A673 (cell line): ENCODE measurements around the gene FAXC. TPM values are rescaled to one million over a fixed set of nuclear protein-coding genes. Genes with fewer than 3 reads are reported as not detected.
A peak's percentile ranks its signal among the peaks of the same experiment; 100 is the strongest.

Experiments
- BruUV-seq: library from RNA; stranded (reverse); fragments of 400-500 nt; replicated peaks from 2 replicates; lab custom pipeline; 2021; lab: Mats Ljungman, UMichigan
- CTCF ChIA-PET: fragments of 300-600 bp; sonication (Branson Sonifier 250); formaldehyde crosslinking; loops from one replicate; lab custom pipeline; 2022; ENCODE audit warnings: antibody characterized with exemption; lab: Charles Lee
- POLR2A ChIA-PET: fragments of 300-600 bp; sonication (Branson Sonifier 250); formaldehyde crosslinking; loops from one replicate; lab custom pipeline; 2022; ENCODE audit warnings: antibody characterized with exemption; ENCODE audit not compliant: low non-redundant PET; lab: Charles Lee
- DNase-seq: peaks from one replicate; pipeline ENCODE4 v3.0.0-alpha.2; 2015; ENCODE audit warnings: low spot score
- H3K27ac ChIP-seq: fragments of 200-600 bp; sonication (generic); 2 replicates; pipeline ENCODE4 v1.5.1; 2016; ENCODE audit warnings: mixed run types, low read depth, mild to moderate bottlenecking, mixed read lengths, antibody characterized with exemption, low read length; ENCODE audit not compliant: poor library complexity, severe bottlenecking
- H3K27me3 ChIP-seq: fragments of 200-600 bp; sonication (generic); replicated peaks from 2 replicates; pipeline ENCODE4 v1.6.1; 2017; ENCODE audit warnings: mixed run types, low read depth, mild to moderate bottlenecking, mixed read lengths, antibody characterized with exemption, low read length; ENCODE audit not compliant: insufficient read depth, poor library complexity
- H3K36me3 ChIP-seq: fragments of 200-600 bp; sonication (generic); 2 replicates; pipeline ENCODE4 v1.6.1; 2016; ENCODE audit warnings: mixed run types, mild to moderate bottlenecking, mixed read lengths, antibody characterized with exemption, low read length; ENCODE audit not compliant: insufficient read depth, poor library complexity, severe bottlenecking
- H3K4me1 ChIP-seq: fragments of 200-600 bp; sonication (generic); 2 replicates; pipeline ENCODE4 v1.6.1; 2017; ENCODE audit warnings: mixed run types, mild to moderate bottlenecking, mixed read lengths, antibody characterized with exemption, low read length; ENCODE audit not compliant: insufficient read depth, poor library complexity, severe bottlenecking
- H3K4me3 ChIP-seq: fragments of 200-600 bp; sonication (generic); 2 replicates; pipeline ENCODE4 v1.5.1; 2016; ENCODE audit warnings: low read depth, mixed run types, mild to moderate bottlenecking, mixed read lengths, low read length; ENCODE audit not compliant: poor library complexity, severe bottlenecking
- H3K9me3 ChIP-seq: fragments of 200-600 bp; sonication (generic); 2 replicates; pipeline ENCODE4 v1.6.1; 2016; ENCODE audit warnings: mixed run types, low read depth, mild to moderate bottlenecking, mixed read lengths, antibody characterized with exemption, low read length; ENCODE audit not compliant: poor library complexity, severe bottlenecking
- CTCF ChIP-seq: fragments of 300-800, 200-600 bp; sonication (generic); conservative IDR thresholded peaks from 2 replicates; pipeline ENCODE4 v1.5.1; 2017; ENCODE audit warnings: low read depth, mild to moderate bottlenecking, antibody characterized with exemption, low read length, moderate library complexity, mixed read lengths
- EZH2 ChIP-seq: fragments of 200-600 bp; sonication (generic); IDR thresholded peaks from 2 replicates; pipeline ENCODE4 v1.6.1; 2017; ENCODE audit warnings: borderline replicate concordance, low read depth, mild to moderate bottlenecking, mixed read lengths, antibody characterized with exemption, low read length; ENCODE audit not compliant: poor library complexity, severe bottlenecking
- intact Hi-C: fragments of 100-400 bp; cut with micrococcal nuclease; formaldehyde crosslinking; loops from one replicate; pipeline ENCODE4 v1.10.0; 2022; ENCODE audit not compliant: unreplicated experiment
- total RNA-seq: library from RNA; stranded (reverse); gene quantifications from 2 replicates; pipeline ENCODE4 v1.2.3, GENCODE V29; 2021

Gene FAXC
- total RNA-seq, 1 experiment from 2014 or later = 6.2 TPM

- no peak for TF ChIP-seq EZH2
- peak; percentile 86 for TF ChIP-seq CTCF
- Histone ChIP-seq H3K27me3 (no peaks in the 10 kb centered on the region), H3K36me3 (no peaks in the 10 kb centered on the region), H3K9me3 (no peaks in the 10 kb centered on the region), H3K4me1 (no peaks in the 10 kb centered on the region), H3K27ac (no peak overlapping the region), H3K4me3 (no peak overlapping the region)
- intact Hi-C loops = loop anchor here (5.0 to 10.0 kb wide), 3 partner anchors 62 to 492 kb away; partner anchors contain the start of genes COQ3 and PNISR
- no TSS peak for BruUV-seq
- POLR2A ChIA-PET = no interaction called here
- CTCF ChIA-PET = interaction anchor here (0.6 to 1.0 kb wide), 5 partner anchors 8 to 994 kb away, joined by 3 to 8 read pairs (median 5); no protein-coding TSS in a partner anchor
- peak; percentile 80 for DNase-seq
These were observed 19.3 kb downstream of the FAXC start for GRCh38 chr6:99330159-99330558.

- BruUV-seq = no TSS peak
- ChIA-PET POLR2A (no interaction called here), CTCF (no interaction called here)
- no peak for TF ChIP-seq CTCF
- intact Hi-C loops = no loop called here
- Histone ChIP-seq H3K4me3 (no peak overlapping the region), H3K4me1 (no peaks in the 10 kb centered on the region), H3K27me3 (no peaks in the 10 kb centered on the region), H3K27ac (no peak overlapping the region), H3K9me3 (no peaks in the 10 kb centered on the region), H3K36me3 (no peaks in the 10 kb centered on the region)
- no peak for DNase-seq
These were observed 24.5 kb downstream of the FAXC start for GRCh38 chr6:99324996-99325395.

- intact Hi-C loops = no loop called here
- TF ChIP-seq CTCF = no peak
- no peak for TF ChIP-seq EZH2
These were observed 30.9 kb downstream of the FAXC start for GRCh38 chr6:99318566-99318965.

More at GRCh38 chr6:99318566-99318965, 30.9 kb downstream of the FAXC start:
- Histone ChIP-seq H3K4me1 (no peaks in the 10 kb centered on the region), H3K27ac (no peak overlapping the region), H3K27me3 (no peaks in the 10 kb centered on the region), H3K9me3 (no peaks in the 10 kb centered on the region), H3K36me3 (no peaks in the 10 kb centered on the region), H3K4me3 (no peak overlapping the region)
- BruUV-seq = no TSS peak
- no peak for DNase-seq
- CTCF ChIA-PET = interaction anchor here (0.7 kb wide), 1 partner anchor 12 kb away, joined by 5 read pairs; no protein-coding TSS in a partner anchor
- POLR2A ChIA-PET = no interaction called here
